ENCODE measurements around the gene NUP85.
"Not testable (repeated sequence)": the region's sequence is repeated elsewhere in the genome, so short reads cannot be mapped to it uniquely, and the experiment has no call there.

The NUP85 gene

DNA sequence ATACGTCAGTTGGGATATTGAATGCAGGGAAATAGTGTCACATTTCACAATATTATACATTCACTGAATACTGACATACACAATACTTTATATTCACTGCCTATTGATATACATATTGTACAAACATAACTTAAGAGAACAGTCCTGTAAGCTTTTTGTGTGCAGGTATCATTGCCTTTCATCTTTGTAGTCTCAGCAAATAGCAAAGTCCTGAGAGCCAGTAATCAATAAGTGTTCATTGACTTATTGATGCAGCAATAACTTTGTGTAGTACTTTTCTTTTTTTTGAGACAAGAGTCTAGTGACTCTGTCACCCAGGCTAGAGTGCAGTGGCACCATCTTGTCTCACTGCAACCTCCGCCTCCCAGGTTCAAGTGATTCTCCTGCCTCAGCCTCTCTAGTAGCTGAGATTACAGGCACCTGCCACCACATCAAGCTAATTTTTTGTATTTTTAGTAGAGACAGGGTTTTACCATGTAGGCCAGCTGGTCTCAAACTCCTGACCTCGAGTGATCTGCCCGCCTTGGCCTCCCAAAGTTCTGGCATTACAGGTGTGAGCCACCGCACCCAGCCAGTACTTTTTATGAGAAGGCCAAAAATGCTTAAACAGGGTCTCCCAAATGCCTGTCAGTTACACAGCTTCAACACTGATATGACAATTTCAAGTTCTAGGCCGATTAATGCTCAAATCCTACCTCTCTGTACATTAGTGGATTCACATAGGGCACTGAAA is 5.4 kb upstream of the NUP85 start:
- DNase-seq (ENCODE audit: low spot score) = no peak

DNA sequence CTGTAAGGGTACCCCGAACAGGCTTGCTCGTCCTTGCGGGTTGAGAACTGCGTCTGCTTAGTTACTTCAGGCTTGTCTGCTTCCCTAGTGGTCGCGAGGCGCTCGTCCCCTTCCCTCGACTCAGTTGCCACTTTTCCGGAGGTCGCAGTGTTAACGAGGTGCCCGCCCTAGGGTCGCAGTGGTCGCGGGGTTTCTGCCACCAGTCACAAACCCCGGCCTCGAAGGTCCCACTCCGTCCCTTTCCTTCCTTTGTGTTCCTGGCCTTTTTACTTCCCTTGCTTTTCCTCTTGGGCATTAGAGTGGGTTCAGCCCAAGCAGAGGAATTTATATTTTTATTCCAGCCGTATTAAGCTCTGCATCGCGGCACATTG is 299 bp downstream of the NUP85 start:
- DNase-seq (ENCODE audit: low spot score) = no peak

GRCh38 chr17:75207050-75207407 is 1.6 kb downstream of the NUP85 start:
- not testable (repeated sequence) for DNase-seq (ENCODE audit: low spot score)

GRCh38 chr17:75207760-75208159 is 2.3 kb downstream of the NUP85 start:
- DNase-seq (ENCODE audit: low spot score) = no peak

- DNase-seq (ENCODE audit: low spot score) = no peak
Observed at GRCh38 chr17:75208161-75208560, 2.7 kb downstream of the NUP85 start.

DNA sequence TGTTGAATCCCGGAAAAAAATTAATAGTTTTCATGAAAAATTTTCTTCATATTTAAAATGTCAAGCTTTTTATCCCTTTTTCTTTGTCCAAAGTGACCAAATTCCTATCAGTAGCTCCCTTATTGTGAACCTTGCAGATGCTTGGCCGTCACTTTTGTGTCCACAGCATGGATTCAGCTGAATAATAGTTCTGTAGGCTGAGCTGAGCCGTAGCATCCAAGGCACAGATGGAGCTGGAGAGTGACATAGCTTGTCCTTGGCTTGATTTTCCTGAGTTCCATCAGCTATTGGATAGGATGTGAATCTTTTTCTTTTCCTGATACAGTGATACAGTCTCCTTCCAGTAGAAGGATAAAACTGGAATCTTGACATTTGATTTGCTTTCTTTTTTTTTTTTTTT is 3.6 kb downstream of the NUP85 start:
- no peak for DNase-seq (ENCODE audit: low spot score)

- DNase-seq (ENCODE audit: low spot score) = no peak
Observed at GRCh38 chr17:75218131-75218530, 12.7 kb downstream of the NUP85 start.

GRCh38 chr17:75219815-75220214 is 14.3 kb downstream of the NUP85 start:
- DNase-seq (ENCODE audit: low spot score) = no peak

GRCh38 chr17:75225016-75225415 is 19.5 kb downstream of the NUP85 start:
- DNase-seq (ENCODE audit: low spot score) = no peak

DNA sequence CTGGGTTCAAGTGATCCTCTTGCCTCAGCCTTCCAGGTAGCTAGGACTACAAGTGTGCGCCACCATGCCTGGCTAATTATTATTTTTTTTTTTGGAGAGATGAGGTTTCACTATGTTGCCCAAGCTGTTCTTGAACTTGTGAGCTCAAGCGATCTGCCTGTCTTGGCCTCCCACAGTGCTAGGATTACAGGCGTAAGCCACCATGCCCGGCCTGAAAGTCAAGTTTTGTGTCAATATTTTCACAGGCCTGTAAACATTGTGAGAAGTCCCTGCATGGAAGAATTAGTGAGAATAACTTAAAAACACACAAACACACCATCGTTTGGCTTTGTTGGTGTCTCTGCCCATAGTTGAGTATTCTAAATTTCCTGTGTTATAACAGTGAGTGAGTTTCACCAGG is 22.2 kb downstream of the NUP85 start:
- DNase-seq (ENCODE audit: low spot score) = no peak

GRCh38 chr17:75228305-75228704 is 22.8 kb downstream of the NUP85 start:
- DNase-seq (ENCODE audit: low spot score) = no peak

DNA sequence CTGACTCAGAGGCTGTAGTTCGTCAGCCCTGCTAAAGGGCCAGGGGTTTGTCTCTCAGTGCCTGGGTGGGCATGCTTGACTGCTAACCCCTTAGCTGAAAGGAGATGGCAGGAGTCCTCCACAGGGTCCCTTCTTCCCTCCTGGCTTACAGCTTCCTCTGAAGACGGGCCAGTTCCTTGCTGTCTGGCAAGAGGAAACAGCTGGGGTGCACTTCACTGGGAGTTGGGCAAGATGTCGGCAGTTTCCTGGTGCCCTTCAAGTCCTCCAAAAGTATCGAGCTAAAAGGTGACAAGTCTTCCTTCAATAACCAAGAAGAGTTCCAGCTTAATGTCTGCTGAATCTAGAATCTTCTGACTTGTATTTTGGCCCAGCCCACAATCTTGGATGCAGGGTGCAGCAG is 23.4 kb downstream of the NUP85 start:
- no peak for DNase-seq (ENCODE audit: low spot score)

GRCh38 chr17:75231071-75231470 is 25.6 kb downstream of the NUP85 start:
- DNase-seq (ENCODE audit: low spot score) = no peak

DNA sequence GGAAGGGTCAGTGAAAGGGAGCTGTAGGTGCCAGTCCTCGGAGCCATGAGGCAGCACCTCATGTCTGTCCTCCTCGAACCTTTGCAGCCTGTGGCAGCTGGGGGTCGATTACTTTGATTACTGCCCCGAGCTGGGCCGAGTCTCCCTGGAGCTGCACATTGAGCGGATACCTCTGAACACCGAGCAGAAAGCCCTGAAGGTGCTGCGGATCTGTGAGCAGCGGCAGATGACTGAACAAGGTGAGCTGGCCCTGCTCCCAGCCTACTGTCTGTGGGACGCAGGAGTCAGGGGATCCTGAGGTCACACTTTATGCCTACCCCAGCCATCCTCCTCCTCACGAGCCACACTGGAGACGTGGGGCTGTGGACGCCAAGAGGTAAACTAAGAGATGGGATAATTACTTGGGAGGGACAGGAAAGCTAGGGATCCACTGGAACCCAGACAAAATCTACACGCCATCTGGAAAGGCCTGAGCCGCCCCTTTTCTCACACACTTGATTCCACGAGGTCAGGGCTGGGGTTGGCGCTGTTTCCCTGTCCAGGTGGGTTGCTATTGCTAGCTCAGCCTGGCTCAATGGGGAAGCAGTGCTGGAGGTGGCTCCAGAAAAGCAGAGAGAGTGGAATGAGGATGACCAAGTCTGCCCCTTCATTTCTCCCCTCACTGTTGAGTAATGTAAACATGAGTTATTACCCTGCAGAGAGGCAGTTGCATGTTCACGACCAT is 26.4 kb downstream of the NUP85 start:
- no peak for DNase-seq (ENCODE audit: low spot score)

GRCh38 chr17:75232786-75233185 is 27.3 kb downstream of the NUP85 start:
- DNase-seq (ENCODE audit: low spot score) = no peak

- no peak for DNase-seq (ENCODE audit: low spot score)
Observed at GRCh38 chr17:75237100-75238014, 31.9 kb downstream of the NUP85 start.

- no peak for DNase-seq (ENCODE audit: low spot score)
Observed at GRCh38 chr17:75238020-75238580, 32.6 kb downstream of the NUP85 start.

- DNase-seq (ENCODE audit: low spot score) = peak; percentile 90
Observed at GRCh38 chr17:75238684-75239191, 33.3 kb downstream of the NUP85 start.

- no peak for DNase-seq (ENCODE audit: low spot score)
Observed at GRCh38 chr17:75239214-75239613, 33.7 kb downstream of the NUP85 start.

DNA sequence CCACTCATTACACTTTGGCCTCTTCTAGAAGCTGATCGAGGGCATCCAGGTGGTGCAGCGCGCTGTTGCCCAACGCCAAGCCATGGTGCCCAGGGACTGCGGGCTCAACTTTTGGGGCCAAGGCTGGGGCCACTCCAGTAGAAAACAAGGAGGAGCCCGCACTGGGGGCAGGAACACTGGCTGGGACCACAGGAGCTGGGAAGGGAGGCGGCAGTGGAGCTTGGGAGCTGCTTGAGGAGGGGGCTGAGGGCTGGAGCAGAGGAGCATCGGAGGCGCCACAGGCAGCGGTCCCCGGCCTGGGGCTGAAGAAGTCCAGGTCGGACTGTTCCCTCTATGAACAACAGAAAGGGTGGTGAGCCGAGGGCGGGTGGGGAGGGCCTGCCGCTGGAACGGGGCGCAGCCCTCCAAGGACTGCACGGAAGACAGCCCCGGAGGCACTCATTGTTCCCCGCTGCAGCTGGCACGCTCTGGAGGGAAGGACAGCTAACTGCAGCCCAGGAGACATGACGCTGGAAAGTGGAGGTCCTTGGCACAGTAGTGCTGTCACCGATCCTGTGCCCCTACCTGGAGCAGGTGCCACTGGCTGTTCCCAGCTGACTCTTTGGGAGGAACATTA is 34.4 kb downstream of the NUP85 start:
- DNase-seq (ENCODE audit: low spot score) = no peak

- DNase-seq (ENCODE audit: low spot score) = peak; percentile 90
Observed at GRCh38 chr17:75240394-75241142, 35.1 kb downstream of the NUP85 start.
